ENCODE data around the gene CHST11. TPM values are rescaled to one million over a fixed set of nuclear protein-coding genes. Genes with fewer than 3 reads are reported as not detected.

CHST11 gene
- total and polyA plus RNA-seq, 10 of the 15 experiments (the other 5 are each of a cell fraction or from before 2014, with no cell fraction given) = 1.9 to 38.1 (median 17.2) TPM

DNA sequence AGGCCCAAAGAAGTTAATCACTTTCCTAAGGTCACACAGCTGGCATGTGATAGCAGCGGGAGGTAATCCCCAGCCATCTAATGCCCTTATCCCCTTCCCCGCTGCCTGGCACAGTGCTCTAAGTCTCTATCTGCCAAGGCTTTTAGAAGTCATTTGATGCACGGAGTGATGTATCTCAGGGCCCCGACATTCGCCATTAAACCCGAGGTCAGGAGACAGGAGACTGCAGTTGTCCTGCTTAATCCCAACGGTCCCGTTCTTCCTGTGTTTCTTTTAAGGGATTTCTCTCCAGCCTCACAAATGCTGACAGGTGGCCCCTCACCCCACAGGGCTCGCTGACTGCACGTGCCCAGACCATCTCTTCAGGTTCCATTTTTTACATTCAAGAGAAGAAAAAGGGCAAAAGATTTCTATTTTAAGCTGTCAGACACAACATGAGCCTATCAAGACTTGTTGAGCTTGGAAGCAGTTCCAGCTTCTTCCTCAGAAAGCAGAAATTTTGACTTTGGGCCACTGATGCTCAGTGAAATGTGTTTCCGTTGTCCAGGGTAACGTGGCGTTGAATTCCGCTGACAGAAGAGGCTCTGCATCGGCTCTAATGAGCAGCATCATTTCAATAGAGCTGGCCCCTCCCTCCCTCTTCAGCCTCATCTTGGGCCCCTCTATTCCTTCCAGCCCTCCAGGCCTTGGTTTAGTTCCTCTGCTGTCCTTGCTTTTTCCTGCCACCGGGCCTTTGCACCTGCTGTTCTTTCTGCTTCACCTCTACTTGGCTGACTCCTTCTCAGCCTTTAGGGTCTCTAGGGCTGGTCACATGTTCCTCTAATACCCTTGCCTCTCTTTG is 171.5 kb downstream of the CHST11 start (continued):
- TF ChIP-seq, protein P1, sequence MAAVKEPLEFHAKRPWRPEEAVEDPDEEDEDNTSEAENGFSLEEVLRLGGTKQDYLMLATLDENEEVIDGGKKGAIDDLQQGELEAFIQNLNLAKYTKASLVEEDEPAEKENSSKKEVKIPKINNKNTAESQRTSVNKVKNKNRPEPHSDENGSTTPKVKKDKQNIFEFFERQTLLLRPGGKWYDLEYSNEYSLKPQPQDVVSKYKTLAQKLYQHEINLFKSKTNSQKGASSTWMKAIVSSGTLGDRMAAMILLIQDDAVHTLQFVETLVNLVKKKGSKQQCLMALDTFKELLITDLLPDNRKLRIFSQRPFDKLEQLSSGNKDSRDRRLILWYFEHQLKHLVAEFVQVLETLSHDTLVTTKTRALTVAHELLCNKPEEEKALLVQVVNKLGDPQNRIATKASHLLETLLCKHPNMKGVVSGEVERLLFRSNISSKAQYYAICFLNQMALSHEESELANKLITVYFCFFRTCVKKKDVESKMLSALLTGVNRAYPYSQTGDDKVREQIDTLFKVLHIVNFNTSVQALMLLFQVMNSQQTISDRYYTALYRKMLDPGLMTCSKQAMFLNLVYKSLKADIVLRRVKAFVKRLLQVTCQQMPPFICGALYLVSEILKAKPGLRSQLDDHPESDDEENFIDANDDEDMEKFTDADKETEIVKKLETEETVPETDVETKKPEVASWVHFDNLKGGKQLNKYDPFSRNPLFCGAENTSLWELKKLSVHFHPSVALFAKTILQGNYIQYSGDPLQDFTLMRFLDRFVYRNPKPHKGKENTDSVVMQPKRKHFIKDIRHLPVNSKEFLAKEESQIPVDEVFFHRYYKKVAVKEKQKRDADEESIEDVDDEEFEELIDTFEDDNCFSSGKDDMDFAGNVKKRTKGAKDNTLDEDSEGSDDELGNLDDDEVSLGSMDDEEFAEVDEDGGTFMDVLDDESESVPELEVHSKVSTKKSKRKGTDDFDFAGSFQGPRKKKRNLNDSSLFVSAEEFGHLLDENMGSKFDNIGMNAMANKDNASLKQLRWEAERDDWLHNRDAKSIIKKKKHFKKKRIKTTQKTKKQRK (IDR thresholded peaks at IDR 0.05; ENCODE audit: low read depth, low read length) = no peak
- TF ChIP-seq SREBF2 (IDR thresholded peaks at IDR 0.05; ENCODE audit: low read length) = no peak

DNA sequence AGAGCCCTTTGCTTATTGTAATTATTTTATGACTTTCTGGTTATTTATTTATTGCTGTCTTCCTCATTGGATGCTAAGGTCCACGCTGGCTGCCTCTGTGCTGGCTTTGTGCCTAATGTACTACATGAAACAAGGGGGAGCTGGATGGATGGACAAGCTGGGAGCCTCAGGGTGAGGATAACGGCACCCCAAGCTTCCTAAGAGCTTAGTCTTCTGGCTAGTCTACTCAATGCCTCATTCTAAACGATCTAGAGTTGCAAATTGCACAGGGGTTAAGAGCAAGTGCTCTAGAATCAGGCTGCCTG is 172.0 kb downstream of the CHST11 start:
- DNase-seq (ENCODE audit: low read depth, low spot score) (no peak), ATAC-seq (no peak), FAIRE-seq (no peak)
- ChIA-PET POLR2A (no interaction called here), RAD21 (ENCODE audit: unreplicated experiment) (no interaction called here), CTCF (interaction anchor here (0.8 kb wide), 1 partner anchor 229 kb away, joined by 3 read pairs; no protein-coding TSS in a partner anchor), SMC1A (ENCODE audit: uncharacterized antibody, unreplicated experiment) (interaction anchor here (0.6 kb wide), 1 partner anchor 67 kb away, joined by 3 read pairs; no protein-coding TSS in a partner anchor)
- no peaks in the 10 kb centered on the region for H4K20me1 ChIP-seq (ENCODE audit: control insufficient read depth, insufficient read depth)
- no TSS peak for BruUV-seq (replicated peaks)
- H3K9ac ChIP-seq (ENCODE audit: control insufficient read depth, insufficient read depth, low read length) = no peak overlapping the region
- H3K79me2 ChIP-seq (ENCODE audit: control insufficient read depth, insufficient read depth, low read length) = no peaks in the 10 kb centered on the region; the same call in none of the 2 replicates
- no peaks in the 10 kb centered on the region for H3K27me3 ChIP-seq (replicated peaks in 1 of 2; ENCODE audit: control insufficient read depth in 2 of 2, insufficient read depth in 2 of 2, low read length in 1 of 2)
- in situ Hi-C loops (cut with MboI) = no loop called here
- TF ChIP-seq ETV6 (conservative IDR thresholded peaks at IDR 0.05 in 1 of 2, IDR thresholded peaks at IDR 0.05 in 1 of 2; ENCODE audit: borderline replicate concordance in 1 of 2, low read depth in 1 of 2) = no peak
- TF ChIP-seq PML (IDR thresholded peaks at IDR 0.05; ENCODE audit: low read length) = no peak
- WGBS (ENCODE audit: insufficient coverage, insufficient replicate concordance, low lambda C conversion rate, missing lambda C conversion rate) = 99% methylated on average over 3 of the region's 3 CpGs
- no peak overlapping the region for H3K4me3 ChIP-seq
- no peaks in the 10 kb centered on the region for H3K4me1 ChIP-seq (ENCODE audit: control insufficient read depth, insufficient read depth, low read length)
- H3K4me2 ChIP-seq (ENCODE audit: control insufficient read depth, insufficient read depth) = no peak overlapping the region
- H3K9me3 ChIP-seq (replicated peaks; ENCODE audit: control insufficient read depth, insufficient read depth, low read length) = no peaks in the 10 kb centered on the region
- H2AFZ ChIP-seq (ENCODE audit: control insufficient read depth, low read depth, low read length) = no peak overlapping the region
- intact Hi-C loops (cut with micrococcal nuclease; ENCODE audit: unreplicated experiment) = no loop called here
- H3K36me3 ChIP-seq (ENCODE audit: control insufficient read depth in 2 of 2, insufficient read depth in 2 of 2, low read length in 1 of 2) = peaks cover 1 to 6% of the 10 kb centered on the region in 2 experiments; a peak in 2 of 4 replicates
- no peak overlapping the region for H3K27ac ChIP-seq (ENCODE audit: control insufficient read depth, insufficient read depth)
